Middle frontal gyrus (tissue), 1 donor: Measurements from ENCODE around the gene POP4.

Source experiments
- DNase-seq: peaks from one replicate; pipeline ENCODE4 v3.0.0-alpha.2; 2015; ENCODE audit warnings: low spot score; ENCODE audit errors: extremely low spot score

POP4 gene

GRCh38 chr19:29660835-29661234 is 54.8 kb downstream of the POP4 start:
- no peak for DNase-seq

- no peak for DNase-seq
These were observed 56.2 kb downstream of the POP4 start for GRCh38 chr19:29662278-29662603.

GRCh38 chr19:29662604-29663404 is 56.7 kb downstream of the POP4 start:
- DNase-seq, result no peak

DNA sequence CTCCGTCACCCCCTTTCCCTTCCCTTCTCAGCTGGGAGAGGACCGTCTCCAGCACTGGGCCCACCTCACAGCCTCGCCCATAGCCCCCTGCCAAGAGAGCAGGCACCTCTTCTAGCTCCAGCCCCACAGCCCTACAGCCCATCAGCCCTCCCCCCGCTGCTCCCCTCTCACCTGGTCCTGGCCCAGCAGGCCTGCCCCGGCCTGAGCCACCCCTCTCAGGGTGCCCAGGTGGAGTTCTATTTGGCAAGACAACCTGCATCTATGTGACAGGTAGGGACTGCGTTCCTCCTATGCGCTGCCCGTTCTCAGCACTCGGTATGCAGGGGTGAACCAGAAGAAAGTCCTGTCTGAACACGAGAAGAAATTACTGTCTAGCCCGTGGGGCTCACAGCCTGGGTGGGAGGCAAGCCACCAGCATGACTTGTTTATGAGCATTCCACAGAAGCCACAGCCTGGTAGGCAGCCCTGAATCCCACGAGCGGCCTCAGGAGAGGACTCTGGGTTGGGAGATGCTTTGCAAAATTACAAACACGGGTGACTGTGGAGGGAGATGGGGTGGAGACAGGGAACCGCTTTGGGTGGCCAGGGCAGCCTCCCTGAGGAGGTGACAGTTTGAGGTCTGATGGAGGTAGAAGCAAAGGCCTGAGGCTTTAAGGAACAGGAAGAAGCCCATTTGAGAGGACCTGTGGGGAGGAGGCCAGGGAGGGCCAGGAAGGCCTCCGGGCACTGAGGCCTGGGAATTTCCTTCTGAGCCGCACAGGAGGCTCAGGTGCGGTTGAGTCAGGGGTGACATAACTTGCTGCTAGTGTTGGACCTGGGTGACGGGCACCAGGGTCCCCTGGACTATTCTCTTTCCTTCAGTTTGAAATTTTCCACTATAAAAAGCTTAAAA is 58.0 kb downstream of the POP4 start:
- DNase-seq, result no peak

DNA sequence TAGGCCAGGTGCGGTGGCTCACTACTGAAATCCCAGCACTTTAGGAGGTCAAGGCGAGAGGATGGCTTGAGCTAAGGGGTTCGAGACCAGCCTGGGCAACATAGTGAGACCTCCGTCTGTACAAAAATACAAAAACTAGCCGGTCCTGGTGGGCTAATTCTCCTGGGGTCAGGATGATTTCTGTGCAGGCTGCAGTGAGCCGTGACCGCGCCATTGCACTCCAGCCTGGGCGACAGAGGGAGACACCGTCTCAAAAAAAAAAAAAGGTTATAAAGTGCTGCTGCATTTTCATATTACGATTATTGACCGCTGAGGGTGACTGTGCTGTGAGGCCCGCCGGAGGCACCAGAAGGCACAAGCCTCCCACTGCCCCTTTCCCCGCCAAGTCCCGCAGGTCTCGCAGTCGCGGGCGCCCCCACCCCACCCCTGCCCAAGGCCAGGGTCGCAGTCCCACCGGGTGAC is 58.7 kb downstream of the POP4 start:
- no peak for DNase-seq

DNA sequence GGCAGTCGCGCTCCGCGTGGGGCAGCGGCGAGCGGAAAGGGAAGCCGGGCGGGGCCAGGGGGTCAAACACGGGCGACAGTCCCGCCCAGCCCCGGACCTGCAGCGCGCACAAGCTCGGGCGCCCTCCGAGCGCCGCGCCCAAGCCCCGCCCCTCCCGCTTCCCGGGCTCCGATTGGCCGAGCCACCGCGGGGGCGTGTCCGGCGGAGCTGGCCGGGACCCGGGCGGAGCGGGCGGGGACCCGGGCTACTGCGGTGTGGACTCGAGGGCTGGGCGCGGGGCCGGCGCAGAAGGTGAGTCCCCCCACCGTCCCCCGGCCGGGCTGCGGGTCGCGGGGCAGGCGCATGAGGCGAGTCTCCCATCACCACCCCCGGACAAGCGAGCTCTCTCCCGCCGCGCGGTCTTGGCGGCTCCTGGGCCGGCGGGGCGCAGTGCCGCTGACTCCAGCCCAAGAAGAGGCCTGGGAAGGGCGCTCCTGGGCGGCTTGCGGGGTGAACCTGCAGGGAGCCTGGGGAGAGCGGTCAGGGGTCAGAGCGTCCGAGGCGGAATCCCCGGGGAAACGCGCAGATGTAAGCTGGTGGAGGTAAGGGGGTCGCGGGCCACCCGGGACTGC is 59.2 kb downstream of the POP4 start, which contains the start of gene PLEKHF1:
Gene PLEKHF1, plus strand, starts transcription at position 247 of the 611 bp plus-strand sequence. CDS start 8,379 bp downstream, outside the sequence.
- peak; percentile 77 for DNase-seq

GRCh38 chr19:29665826-29666577 is 59.9 kb downstream of the POP4 start:
- DNase-seq, result no peak
